Daoy (cell line): ENCODE measurements around the gene CLCN1. TPM values are rescaled to one million over a fixed set of nuclear protein-coding genes. Genes with fewer than 3 reads are reported as not detected.
"Not testable (repeated sequence)": the region's sequence is repeated elsewhere in the genome, so short reads cannot be mapped to it uniquely, and the experiment has no call there.

Experiments
- DNase-seq: peaks from one replicate; pipeline ENCODE4 v3.0.0-alpha.2; 2015; ENCODE audit warnings: low read depth
- total RNA-seq: library from RNA; depleted of rRNA; stranded (reverse); fragments of >200 nt; shearing (Covaris generic); gene quantifications from 2 replicates; pipeline ENCODE4 v1.2.3, GENCODE V29; 2014

The CLCN1 gene
- total RNA-seq, 1 experiment from 2014 or later = 0.23 TPM

DNA sequence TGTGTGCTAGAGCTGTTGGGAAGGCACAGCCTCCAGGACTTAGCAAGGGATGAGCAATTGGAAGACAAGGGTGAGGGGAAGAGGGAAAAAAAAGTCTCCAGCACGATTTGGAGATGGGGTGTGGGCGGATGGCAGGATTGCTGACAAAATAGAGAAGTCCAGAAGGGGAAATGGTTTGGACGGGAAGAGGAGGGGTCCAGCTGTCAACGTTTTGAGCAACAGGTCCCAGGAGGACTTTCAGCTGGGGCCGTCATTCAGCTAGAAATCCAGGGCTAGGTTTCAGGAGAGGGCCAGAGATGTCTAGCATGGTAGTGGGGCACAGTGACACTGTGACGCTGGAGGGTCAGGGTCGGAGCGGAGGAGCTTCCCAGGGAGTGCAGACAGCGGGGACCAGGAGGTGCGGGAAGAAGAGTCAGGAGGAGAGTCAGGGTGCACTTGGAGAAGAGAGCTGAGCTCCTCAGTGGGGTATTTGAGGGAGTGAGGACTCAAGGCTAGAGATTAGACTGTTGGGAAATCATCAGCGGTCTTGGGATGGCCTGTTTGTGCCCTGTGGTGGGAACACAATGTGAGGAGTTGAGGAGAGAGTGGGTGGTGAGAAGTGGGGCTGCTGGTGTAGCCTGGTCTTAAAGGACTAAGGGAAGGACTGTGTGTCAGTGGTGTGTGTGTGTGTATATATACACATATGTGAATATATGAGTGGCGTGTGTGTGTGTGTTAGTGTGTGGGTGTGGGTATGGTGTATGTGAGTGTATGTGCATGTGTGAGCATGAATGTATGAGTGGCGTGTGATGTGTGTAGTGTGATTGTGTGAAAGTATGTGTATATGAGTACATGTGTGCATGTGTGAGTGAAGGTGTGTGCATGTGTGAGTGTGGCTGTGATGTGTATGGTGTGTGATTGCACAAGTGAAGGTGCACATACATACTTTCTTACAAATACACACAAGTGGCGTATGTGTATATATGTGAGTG lies 69.0 kb downstream of the CLCN1 start:
- peak; percentile 12 for DNase-seq

DNA sequence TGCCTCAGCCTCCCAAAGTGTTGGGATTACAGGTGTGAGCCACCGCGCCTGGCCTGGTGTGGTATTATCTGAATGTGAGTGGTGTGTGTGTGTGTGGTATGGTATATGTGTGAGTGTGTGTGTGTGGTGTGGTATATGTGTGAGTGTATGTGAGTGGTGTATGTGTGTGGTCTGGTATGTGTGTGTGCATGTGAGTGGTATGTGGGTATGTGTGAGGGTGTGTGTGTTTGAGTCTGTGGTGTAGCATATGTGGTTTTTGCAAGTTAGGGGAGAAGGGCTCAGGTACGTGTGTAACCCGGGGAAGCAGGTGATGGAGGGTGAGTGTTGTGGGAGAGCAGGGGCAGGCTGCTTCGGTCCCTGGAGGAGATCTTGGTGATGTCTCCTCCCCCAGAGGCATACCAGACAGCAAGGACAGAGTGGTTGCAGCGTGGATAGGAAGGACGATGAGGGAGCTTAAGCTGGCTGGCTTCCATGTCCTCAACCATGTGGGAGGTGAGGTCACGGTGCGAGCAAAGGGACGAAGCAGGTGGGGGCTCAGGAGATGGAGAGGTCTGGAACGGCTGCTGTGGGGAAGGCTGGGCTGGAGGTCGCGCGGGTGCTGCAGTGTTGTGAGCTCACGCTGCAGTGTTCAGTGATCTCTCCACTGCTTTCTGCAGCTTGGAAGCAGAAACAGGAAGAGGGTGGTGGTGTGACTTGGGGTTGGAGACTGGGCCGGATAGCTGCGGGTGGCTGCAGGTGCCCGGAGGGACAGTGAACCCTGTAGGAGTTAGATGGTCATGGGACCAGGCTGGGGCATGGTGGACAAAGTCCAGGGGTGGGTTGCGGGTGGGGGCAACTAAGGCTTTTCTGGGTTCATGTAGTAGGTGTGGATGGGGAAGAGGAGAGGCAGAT lies 70.2 kb downstream of the CLCN1 start:
- peak; percentile 29 for DNase-seq

DNA sequence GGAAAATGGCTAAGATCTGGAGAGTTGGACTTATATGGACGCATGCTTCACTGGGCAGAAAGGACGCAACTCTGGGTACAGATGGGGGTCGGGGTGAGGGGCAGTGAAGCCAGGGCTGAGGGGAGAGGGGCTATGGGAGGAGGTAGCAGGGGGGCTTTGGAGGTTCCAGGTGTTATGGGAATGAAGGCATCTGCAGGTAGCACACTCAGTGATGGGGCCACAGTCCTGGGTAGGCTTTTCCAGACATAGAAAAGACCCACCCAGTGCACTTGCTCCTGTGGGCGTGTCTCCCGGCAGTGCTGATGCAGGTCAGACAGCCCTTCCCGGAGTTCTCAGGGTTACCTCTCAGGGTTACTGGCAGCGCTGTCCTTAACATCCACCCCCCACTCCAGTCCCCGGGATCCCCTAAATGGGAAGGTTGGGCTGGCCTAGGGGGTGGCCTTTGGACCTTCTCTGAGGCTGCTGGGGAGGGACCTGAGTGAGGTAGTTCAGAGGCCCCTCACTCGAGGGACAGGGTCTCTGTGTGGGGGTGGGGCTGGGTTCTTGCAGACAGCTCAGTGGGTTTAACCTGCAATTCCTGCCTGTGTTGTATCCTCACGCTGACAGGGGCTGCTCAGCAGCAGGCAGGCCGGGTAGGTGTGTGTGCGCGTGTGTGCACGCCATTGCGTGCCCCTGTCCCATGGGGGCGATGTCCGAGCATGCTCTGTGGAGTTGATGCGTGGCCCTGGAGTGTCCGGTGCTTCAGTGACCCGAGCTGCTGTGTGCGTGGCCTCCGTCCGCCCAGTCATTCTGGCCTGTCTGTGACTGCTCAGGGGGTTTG lies 71.5 kb downstream of the CLCN1 start:
- DNase-seq = peak; percentile 37

GRCh38 chr7:143388051-143388450 lies 72.1 kb downstream of the CLCN1 start:
- no peak for DNase-seq

GRCh38 chr7:143388491-143389101 lies 72.7 kb downstream of the CLCN1 start:
- peak; percentile 23 for DNase-seq

- DNase-seq = peak; percentile 26
Observed at GRCh38 chr7:143389316-143390103, 73.6 kb downstream of the CLCN1 start.

DNA sequence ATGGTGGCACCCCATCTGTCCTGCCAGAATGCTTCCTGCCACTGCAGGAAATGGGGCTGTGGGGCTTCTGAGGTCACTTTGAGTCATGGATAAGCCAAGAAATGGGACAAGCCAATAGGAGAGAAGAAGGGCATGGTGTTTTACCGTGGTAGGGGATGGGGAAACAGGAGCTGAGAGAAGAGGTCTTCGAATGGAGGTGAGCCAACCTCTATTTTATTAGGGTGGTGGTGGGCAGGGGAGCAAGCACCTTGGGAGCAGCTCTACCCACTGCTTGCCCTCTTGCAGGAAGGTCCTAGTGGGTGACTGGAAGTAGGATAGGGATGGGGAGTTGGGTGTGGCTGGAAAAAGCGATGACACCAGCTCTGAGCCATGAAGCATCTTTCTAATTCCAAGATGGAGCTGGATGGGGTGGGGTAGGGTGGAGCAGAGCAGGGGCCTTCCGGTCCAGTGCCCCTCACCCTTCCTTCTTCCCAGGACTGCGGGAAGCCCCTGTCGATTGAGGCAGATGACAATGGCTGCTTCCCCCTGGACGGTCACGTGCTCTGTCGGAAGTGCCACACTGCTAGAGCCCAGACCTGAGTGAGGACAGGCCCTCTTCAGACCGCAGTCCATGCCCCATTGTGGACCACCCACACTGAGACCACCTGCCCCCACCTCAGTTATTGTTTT lies 74.3 kb downstream of the CLCN1 start:
- DNase-seq = peak; percentile 28

GRCh38 chr7:143390773-143391317 lies 74.9 kb downstream of the CLCN1 start:
- no peak for DNase-seq

GRCh38 chr7:143391462-143392404 lies 75.8 kb downstream of the CLCN1 start:
- peak; percentile 82 for DNase-seq

- not testable (repeated sequence) for DNase-seq
Observed at GRCh38 chr7:143392427-143392826, 76.5 kb downstream of the CLCN1 start.

- DNase-seq = no peak
Observed at GRCh38 chr7:143392875-143393266, 77.0 kb downstream of the CLCN1 start.

- no peak for DNase-seq
Observed at GRCh38 chr7:143393267-143394041, 77.5 kb downstream of the CLCN1 start.

DNA sequence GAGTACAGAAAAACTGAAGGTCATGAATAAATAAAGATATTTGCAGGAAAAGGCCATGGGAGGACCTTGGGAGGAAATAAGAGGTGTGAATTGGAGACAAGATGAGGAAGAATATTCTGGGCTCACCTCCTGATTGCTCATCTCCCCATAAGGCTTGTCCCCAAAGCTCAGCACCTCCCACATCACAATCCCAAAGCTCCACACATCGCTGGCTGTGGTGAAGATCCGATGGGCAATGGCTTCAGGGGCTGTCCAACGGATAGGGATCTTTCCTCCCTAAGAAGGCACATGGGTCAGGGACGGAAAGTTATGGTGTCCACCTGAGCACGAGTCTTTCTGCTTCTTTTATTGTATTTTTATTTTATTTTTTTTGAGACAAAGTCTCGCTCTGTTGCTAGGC lies 78.2 kb downstream of the CLCN1 start:
- DNase-seq = no peak

DNA sequence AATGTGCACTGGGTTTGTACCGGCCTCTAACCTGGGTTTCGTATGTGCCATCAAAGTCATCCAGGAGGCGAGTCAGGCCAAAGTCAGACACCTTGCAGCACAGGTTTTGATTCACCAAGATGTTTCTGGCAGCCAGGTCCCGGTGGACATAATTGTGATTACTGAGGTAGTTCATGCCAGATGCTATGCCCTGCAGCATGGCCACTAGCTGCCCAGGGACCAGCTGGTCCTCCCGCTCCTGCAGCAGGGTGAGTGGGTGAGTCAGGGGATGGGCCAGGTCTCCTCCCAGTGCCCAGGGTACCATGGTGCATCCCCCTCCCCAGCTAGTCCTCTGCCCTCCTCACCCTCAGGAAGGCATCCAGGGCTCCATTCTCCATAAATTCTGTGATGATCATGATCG lies 78.9 kb downstream of the CLCN1 start:
- no peak for DNase-seq

DNA sequence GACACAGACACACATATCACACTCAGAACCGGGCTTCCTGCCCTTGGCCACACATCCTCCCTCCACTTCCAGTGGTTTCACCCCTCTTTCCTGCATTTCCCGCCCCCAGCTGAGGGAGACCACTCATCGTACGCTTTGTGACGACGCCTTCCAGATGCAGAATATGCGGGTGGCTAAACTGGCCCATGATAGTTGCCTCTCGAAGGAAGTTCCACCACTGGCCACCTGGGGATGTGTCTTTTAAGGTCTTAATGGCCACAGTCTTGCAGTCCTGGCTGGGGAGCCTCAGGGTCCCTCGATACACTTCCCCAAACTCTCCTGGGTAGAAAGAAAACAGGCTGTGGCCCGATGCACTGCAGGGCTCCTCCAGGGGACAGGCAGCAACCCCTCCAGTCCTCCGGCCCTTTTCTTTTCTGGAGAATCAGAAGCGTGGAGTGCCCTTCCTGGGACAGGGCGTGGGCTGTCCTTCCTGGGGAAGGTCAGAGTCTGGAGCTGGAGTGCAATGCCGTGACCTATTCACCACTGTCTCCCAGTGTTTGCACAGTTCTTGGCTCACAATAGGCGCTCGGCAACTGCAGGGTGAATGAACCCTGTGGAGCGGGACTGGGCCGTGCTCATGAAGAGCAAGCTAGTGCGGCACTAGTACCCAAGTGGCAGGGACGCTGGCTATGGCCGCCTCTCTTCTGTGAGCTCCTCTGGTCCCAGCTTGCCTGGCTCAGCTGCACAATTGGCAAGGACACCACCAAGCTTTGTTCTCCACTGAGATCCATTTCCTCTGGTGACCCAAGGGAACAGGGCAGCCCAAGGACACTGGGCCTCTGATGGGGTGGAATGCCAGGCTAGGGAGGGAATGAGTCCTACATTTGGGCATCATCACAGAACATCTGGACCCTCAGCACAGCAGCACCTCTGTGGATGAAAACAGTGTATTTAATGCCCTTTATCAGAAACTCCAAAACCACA lies 79.6 kb downstream of the CLCN1 start:
- DNase-seq = no peak

DNA sequence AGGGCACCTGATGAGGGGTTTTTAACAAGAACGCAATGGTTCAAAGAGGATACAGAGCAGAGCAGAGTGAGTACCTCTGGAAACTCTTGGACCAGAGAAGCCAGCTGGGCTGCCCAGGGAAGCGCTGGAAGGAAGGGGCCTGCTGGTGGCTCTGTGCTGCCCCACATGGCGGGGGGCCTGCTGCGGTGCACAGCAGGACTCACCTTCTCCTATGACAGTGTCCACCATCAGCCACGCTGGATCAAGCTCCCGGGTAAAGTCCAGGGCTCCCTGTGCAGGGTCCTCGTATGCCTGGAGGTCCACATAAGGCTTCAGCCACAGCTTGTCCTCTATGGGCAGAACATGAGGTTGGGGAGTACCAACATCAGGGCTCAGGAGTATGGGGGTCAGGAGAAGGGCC lies 80.3 kb downstream of the CLCN1 start:
- DNase-seq = no peak
